ENCODE data around the gene ARHGEF16. TPM values are rescaled to one million over a fixed set of nuclear protein-coding genes. Genes with fewer than 3 reads are reported as not detected.

Gene ARHGEF16
- polyA plus RNA-seq, 1 of the 3 experiments (the other 2 are of a cell fraction), result 0.18 TPM

DNA sequence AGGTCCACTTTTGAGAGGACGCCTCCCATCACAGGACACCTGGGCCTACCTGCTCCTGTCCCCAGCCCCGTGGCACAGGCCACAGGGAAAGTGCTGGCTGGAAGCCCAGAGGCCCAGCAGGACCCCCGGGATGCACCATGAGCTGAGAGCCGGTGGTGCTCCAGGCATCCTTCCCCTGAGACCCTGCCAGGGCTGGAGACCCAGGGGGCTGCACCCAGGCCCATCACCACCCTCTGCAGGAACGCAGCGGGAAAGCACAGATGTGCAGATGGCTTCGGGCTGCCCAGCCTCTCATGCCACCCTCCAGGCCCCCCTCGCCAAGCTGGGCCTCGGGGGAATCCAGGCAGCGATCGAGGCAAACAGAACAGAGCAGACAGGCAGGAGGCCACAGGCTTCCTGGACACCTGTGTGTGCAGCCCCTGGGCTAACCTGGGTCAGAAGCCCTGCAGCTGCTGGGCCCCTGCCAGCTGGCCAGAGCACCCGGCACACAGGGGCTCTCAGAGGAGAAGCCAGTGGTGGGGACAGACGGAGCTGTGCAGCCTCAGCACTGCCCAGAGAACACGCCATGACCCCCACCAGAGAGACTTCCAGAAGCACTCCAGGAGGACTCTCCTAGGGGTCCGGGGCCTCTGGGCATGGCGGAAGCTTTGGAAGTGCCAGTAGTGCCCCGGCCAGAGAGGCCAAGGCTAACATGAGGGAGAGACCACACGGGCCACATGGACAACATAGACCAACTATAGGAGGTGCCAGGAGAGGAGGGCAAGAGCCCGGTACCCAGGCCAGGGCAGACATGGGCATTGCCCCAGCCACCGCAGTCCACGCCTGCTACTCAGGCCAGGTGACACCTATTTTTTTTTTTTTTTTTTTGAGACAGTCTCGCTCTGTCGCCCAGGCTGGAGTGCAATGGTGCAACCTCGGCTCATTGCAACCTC lies 71.4 kb downstream of the ARHGEF16 start:
- Histone ChIP-seq H3K9me2 (no peaks in the 10 kb centered on the region), H3K4me1 (ENCODE audit: control insufficient read depth in 1 of 2, insufficient read depth in 2 of 2, low read depth in 1 of 2, low read length in 1 of 2) (peaks cover 0 to 55% of the 10 kb centered on the region in 2 experiments; a peak in 1 of 4 replicates), H3F3A (replicated peaks; ENCODE audit: insufficient read depth) (no peaks in the 10 kb centered on the region), H2AFZ (ENCODE audit: low read depth) (no peak overlapping the region), H3K27me3 (ENCODE audit: insufficient read depth) (no peaks in the 10 kb centered on the region), H3K9ac (no peak overlapping the region), H3K27ac (ENCODE audit: low read depth in 2 of 2, low read length in 1 of 2) (no peak overlapping the region; a peak in 1 of 4 replicates), H3K36me3 (replicated peaks in 1 of 2; ENCODE audit: control insufficient read depth in 1 of 2, insufficient read depth in 2 of 2, low read length in 1 of 2) (no peaks in the 10 kb centered on the region), H3K9me3 (no peaks in the 10 kb centered on the region), H3K4me2 (no peak overlapping the region), H3K4me3 (ENCODE audit: low read depth in 2 of 2, low read length in 1 of 2) (no peak overlapping the region), H4K20me1 (ENCODE audit: insufficient read depth) (no peaks in the 10 kb centered on the region), H3K79me2 (ENCODE audit: insufficient read depth) (peaks cover 8% of the 10 kb centered on the region; the same call in 1 of the 2 replicates)
- no peak for DNase-seq
- WGBS (ENCODE audit: low lambda C conversion rate), result 86% methylated on average over 5 of the region's 24 CpGs
- ChIA-PET CTCF (interaction anchor here (0.8 to 3.1 kb wide), 12 partner anchors 8 to 96 kb away, joined by 3 to 12 read pairs (median 4); no protein-coding TSS in a partner anchor), POLR2A (interaction anchor here (0.9 kb wide), 1 partner anchor 9 kb away, joined by 3 read pairs; no protein-coding TSS in a partner anchor)
- TF ChIP-seq CHD2 (IDR thresholded peaks at IDR 0.05; ENCODE audit: low read length, partially characterized antibody) (no peak), EP300 (IDR thresholded peaks at IDR 0.05; ENCODE audit: borderline replicate concordance in 1 of 2, low read depth in 1 of 2, low read length in 1 of 2) (no peak), TEAD4 (IDR thresholded peaks at IDR 0.05; ENCODE audit: borderline replicate concordance, insufficient read depth) (no peak), NFIC (IDR thresholded peaks at IDR 0.05; ENCODE audit: borderline replicate concordance) (no peak), SMC3 (IDR thresholded peaks at IDR 0.05; ENCODE audit: low read depth, low read length) (no peak)

DNA sequence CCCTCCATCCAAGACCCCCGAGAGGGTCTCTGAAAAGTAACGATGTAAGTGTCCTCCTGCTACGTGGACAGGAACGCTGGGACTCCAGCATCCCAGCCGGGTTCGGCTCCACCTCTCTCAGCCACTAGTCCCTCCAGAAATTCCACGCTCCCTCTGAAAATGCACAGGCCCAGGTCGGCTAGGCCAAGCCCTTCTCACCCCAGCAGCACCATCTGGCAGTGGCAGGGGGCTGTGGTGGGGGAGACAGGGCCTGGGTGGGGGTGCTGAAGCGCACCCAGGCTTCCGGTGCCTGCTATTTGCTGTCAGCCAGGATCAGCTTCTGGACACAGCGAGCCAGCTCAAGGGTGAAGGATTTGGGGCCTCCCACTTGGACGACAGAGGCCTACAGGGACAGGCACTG lies 73.3 kb downstream of the ARHGEF16 start:
- Histone ChIP-seq H3K9me3 (no peaks in the 10 kb centered on the region), H3K36me3 (replicated peaks in 1 of 2; ENCODE audit: control insufficient read depth in 1 of 2, insufficient read depth in 2 of 2, low read length in 1 of 2) (no peaks in the 10 kb centered on the region), H3K79me2 (ENCODE audit: insufficient read depth) (peaks cover 8% of the 10 kb centered on the region; the same call in 1 of the 2 replicates), H3K27me3 (ENCODE audit: insufficient read depth) (no peaks in the 10 kb centered on the region), H3K27ac (ENCODE audit: low read depth in 2 of 2, low read length in 1 of 2) (no peak overlapping the region), H2AFZ (ENCODE audit: low read depth) (no peak overlapping the region), H3K9ac (no peak overlapping the region), H3F3A (replicated peaks; ENCODE audit: insufficient read depth) (peaks cover 3% of the 10 kb centered on the region), H3K4me1 (ENCODE audit: control insufficient read depth in 1 of 2, insufficient read depth in 2 of 2, low read depth in 1 of 2, low read length in 1 of 2) (peaks cover 0 to 57% of the 10 kb centered on the region in 2 experiments; a peak in 1 of 4 replicates), H4K20me1 (ENCODE audit: insufficient read depth) (no peaks in the 10 kb centered on the region), H3K4me2 (no peak overlapping the region), H3K9me2 (no peaks in the 10 kb centered on the region), H3K4me3 (ENCODE audit: low read depth in 2 of 2, low read length in 1 of 2) (no peak overlapping the region)
- DNase-seq, result no peak
- TF ChIP-seq JUND (IDR thresholded peaks at IDR 0.05) (no peak), TAF1 (IDR thresholded peaks at IDR 0.05; ENCODE audit: borderline replicate concordance, low read depth, low read length) (no peak), RCOR1 (IDR thresholded peaks at IDR 0.05; ENCODE audit: low read length) (no peak), POLR2AphosphoS5 (IDR thresholded peaks at IDR 0.05; ENCODE audit: low read depth, low read length) (no peak), TEAD4 (IDR thresholded peaks at IDR 0.05; ENCODE audit: borderline replicate concordance, insufficient read depth) (no peak)
- no CpG with 5 or more reads among the region's 12 CpGs for WGBS (ENCODE audit: low lambda C conversion rate)
- ChIA-PET CTCF (interaction anchor here (1.0 to 3.1 kb wide), 3 partner anchors 10 to 91 kb away, joined by 3 to 12 read pairs (median 5); no protein-coding TSS in a partner anchor), POLR2A (no interaction called here)

Measured in SK-N-SH (cell line).